ENCODE results near the gene IL27RA. TPM values are rescaled to one million over a fixed set of nuclear protein-coding genes. Genes with fewer than 3 reads are reported as not detected.
"Not testable (repeated sequence)": the region's sequence is repeated elsewhere in the genome, so short reads cannot be mapped to it uniquely, and the experiment has no call there.

IL27RA gene
- total RNA-seq, 1 experiment from 2014 or later = 18.3 TPM

DNA sequence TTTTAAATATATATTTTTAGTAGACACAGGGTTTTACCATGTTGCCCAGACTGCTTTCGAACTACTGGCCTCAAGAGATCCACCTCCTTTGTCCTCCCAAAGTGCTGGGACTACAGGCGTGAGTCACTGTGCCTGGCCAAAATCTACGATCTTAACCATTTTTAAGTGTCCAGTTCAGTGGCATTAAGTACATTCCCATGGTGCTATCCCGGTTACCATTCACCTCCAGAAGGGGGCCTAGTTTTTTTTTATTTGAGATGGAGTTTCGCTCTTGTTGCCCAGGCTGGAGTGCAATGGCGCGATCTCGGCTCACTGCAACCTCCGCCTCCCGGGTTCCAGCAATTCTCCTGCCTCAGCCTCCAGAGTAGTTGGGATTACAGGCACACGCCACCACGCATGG, 3.6 kb downstream of the IL27RA start:
- intact Hi-C loops (cut with micrococcal nuclease); H3K9me2 ChIP-seq (ENCODE audit: insufficient read depth); H3K4me3 ChIP-seq (replicated peaks in 1 of 2; ENCODE audit: low read depth in 1 of 2, low read length in 2 of 2); H3K9ac ChIP-seq (ENCODE audit: low read length); H3K4me2 ChIP-seq (ENCODE audit: low read length); H3K27ac ChIP-seq (ENCODE audit: low read depth, low read length); DNase-seq (ENCODE audit: low read depth, low spot score); BruUV-seq (replicated peaks); H3K79me2 ChIP-seq (ENCODE audit: insufficient read depth, low read length); H4K20me1 ChIP-seq (ENCODE audit: insufficient read depth); H3K9me3 ChIP-seq (ENCODE audit: control insufficient read depth in 1 of 2, insufficient read depth in 1 of 2, low read depth in 1 of 2, low read length in 2 of 2); RAD21 ChIA-PET (ENCODE audit: low non-redundant PET in 1 of 2, low total read pairs in 2 of 2, uncharacterized antibody in 2 of 2, unreplicated experiment in 2 of 2); H2AFZ ChIP-seq (ENCODE audit: low read depth, low read length, poor library complexity, severe bottlenecking); POLR2A ChIA-PET; H3K36me3 ChIP-seq (ENCODE audit: control insufficient read depth in 1 of 2, insufficient read depth in 2 of 2, low read length in 2 of 2); H3K27me3 ChIP-seq (ENCODE audit: insufficient read depth, low read length); ATAC-seq: not testable (repeated sequence)
- CTCF ChIA-PET = interaction anchor here (1.1 to 1.7 kb wide), 2 partner anchors 13 to 37 kb away, joined by 3 to 5 read pairs; partner anchors contain the start of gene MISP3
- peaks cover 3 to 15% of the 10 kb centered on the region in 2 experiments for H3K4me1 ChIP-seq (ENCODE audit: control insufficient read depth in 1 of 2, insufficient read depth in 2 of 2, low read length in 2 of 2)
- TF ChIP-seq, protein P1, sequence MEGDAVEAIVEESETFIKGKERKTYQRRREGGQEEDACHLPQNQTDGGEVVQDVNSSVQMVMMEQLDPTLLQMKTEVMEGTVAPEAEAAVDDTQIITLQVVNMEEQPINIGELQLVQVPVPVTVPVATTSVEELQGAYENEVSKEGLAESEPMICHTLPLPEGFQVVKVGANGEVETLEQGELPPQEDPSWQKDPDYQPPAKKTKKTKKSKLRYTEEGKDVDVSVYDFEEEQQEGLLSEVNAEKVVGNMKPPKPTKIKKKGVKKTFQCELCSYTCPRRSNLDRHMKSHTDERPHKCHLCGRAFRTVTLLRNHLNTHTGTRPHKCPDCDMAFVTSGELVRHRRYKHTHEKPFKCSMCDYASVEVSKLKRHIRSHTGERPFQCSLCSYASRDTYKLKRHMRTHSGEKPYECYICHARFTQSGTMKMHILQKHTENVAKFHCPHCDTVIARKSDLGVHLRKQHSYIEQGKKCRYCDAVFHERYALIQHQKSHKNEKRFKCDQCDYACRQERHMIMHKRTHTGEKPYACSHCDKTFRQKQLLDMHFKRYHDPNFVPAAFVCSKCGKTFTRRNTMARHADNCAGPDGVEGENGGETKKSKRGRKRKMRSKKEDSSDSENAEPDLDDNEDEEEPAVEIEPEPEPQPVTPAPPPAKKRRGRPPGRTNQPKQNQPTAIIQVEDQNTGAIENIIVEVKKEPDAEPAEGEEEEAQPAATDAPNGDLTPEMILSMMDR (IDR thresholded peaks at IDR 0.05 in 2 of 3, conservative IDR thresholded peaks at IDR 0.05 in 1 of 3; ENCODE audit: borderline replicate concordance in 1 of 3, insufficient read depth in 1 of 3, low read depth in 2 of 3, low read length in 2 of 3) = peak in 2 of 3 experiments; percentile 18 to 30; a peak in 3 of 6 replicates
- peak; percentile 2; the same call in 1 of the 2 replicates for TF ChIP-seq RAD21 (IDR thresholded peaks at IDR 0.05; ENCODE audit: low read depth)

DNA sequence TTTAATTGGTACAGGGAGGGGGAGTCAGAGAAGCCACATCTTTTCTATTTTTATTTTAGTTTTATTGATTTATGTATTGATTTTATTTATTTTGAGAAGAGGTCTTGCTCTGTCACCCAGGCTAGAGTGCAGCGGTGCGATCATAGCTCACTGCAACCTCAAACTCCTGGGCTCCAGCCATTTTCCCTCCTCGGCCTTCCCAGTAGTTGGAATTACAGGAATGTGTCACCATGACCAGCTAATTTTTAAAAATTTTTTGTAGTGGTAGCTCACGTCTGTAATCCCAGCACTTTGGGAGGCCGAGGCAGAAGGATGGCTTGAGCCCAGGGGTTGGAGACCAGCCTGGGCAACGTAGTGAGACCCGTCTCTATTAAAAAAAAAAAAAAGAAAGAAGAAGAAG, 4.1 kb downstream of the IL27RA start:
- Histone ChIP-seq H3K9ac (ENCODE audit: low read length) (no peak overlapping the region), H4K20me1 (ENCODE audit: insufficient read depth) (no peaks in the 10 kb centered on the region), H3K9me2 (ENCODE audit: insufficient read depth) (no peaks in the 10 kb centered on the region), H3K4me2 (ENCODE audit: low read length) (no peak overlapping the region), H3K27ac (ENCODE audit: low read depth, low read length) (no peak overlapping the region), H3K4me3 (replicated peaks in 1 of 2; ENCODE audit: low read depth in 1 of 2, low read length in 2 of 2) (no peak overlapping the region), H3K9me3 (ENCODE audit: control insufficient read depth in 1 of 2, insufficient read depth in 1 of 2, low read depth in 1 of 2, low read length in 2 of 2) (no peaks in the 10 kb centered on the region), H3K79me2 (ENCODE audit: insufficient read depth, low read length) (no peaks in the 10 kb centered on the region), H3K27me3 (ENCODE audit: insufficient read depth, low read length) (no peaks in the 10 kb centered on the region), H3K4me1 (ENCODE audit: control insufficient read depth in 1 of 2, insufficient read depth in 2 of 2, low read length in 2 of 2) (peaks cover 3 to 15% of the 10 kb centered on the region in 2 experiments), H3K36me3 (ENCODE audit: control insufficient read depth in 1 of 2, insufficient read depth in 2 of 2, low read length in 2 of 2) (no peaks in the 10 kb centered on the region), H2AFZ (ENCODE audit: low read depth, low read length, poor library complexity, severe bottlenecking) (no peak overlapping the region)
- POLR2A ChIA-PET = no interaction called here
- RAD21 ChIA-PET (ENCODE audit: low non-redundant PET in 1 of 2, low total read pairs in 2 of 2, uncharacterized antibody in 2 of 2, unreplicated experiment in 2 of 2) = no interaction called here
- CTCF ChIA-PET = interaction anchor here (1.1 to 1.7 kb wide), 2 partner anchors 12 to 37 kb away, joined by 3 to 5 read pairs; partner anchors contain the start of gene MISP3
- no TSS peak for BruUV-seq (replicated peaks)
- intact Hi-C loops (cut with micrococcal nuclease) = no loop called here
- no peak for DNase-seq (ENCODE audit: low read depth, low spot score)
- no peak for TF ChIP-seq POLR2A (IDR thresholded peaks at IDR 0.05; ENCODE audit: borderline replicate concordance, extremely low read depth, insufficient read depth, insufficient read length)
- no peak for TF ChIP-seq TCF7L2 (IDR thresholded peaks at IDR 0.05; ENCODE audit: borderline replicate concordance, extremely low read depth, insufficient read depth, insufficient read length)
- TF ChIP-seq ZNF274 (IDR thresholded peaks at IDR 0.05; ENCODE audit: low read depth, low read length) = no peak
- TF ChIP-seq, protein P2, sequence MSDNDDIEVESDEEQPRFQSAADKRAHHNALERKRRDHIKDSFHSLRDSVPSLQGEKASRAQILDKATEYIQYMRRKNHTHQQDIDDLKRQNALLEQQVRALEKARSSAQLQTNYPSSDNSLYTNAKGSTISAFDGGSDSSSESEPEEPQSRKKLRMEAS (IDR thresholded peaks at IDR 0.05) = no peak
- no peak for TF ChIP-seq EZH2 (IDR thresholded peaks at IDR 0.05)
- TF ChIP-seq SIN3A (IDR thresholded peaks at IDR 0.05; ENCODE audit: low read depth) = no peak
- TF ChIP-seq, protein P3, sequence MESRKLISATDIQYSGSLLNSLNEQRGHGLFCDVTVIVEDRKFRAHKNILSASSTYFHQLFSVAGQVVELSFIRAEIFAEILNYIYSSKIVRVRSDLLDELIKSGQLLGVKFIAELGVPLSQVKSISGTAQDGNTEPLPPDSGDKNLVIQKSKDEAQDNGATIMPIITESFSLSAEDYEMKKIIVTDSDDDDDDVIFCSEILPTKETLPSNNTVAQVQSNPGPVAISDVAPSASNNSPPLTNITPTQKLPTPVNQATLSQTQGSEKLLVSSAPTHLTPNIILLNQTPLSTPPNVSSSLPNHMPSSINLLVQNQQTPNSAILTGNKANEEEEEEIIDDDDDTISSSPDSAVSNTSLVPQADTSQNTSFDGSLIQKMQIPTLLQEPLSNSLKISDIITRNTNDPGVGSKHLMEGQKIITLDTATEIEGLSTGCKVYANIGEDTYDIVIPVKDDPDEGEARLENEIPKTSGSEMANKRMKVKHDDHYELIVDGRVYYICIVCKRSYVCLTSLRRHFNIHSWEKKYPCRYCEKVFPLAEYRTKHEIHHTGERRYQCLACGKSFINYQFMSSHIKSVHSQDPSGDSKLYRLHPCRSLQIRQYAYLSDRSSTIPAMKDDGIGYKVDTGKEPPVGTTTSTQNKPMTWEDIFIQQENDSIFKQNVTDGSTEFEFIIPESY (IDR thresholded peaks at IDR 0.05; ENCODE audit: extremely low read depth, insufficient replicate concordance, low read length) = no peak
- TF ChIP-seq YY1 (IDR thresholded peaks at IDR 0.05; ENCODE audit: extremely low read depth, insufficient replicate concordance, low read depth, low read length) = no peak
- no peak for TF ChIP-seq FOSL1 (IDR thresholded peaks at IDR 0.05; ENCODE audit: low read depth)
- TF ChIP-seq CEBPB (IDR thresholded peaks at IDR 0.05; ENCODE audit: low read depth) = no peak
- TF ChIP-seq RAD21 (IDR thresholded peaks at IDR 0.05; ENCODE audit: low read depth) = no peak
- TF ChIP-seq SP1 (IDR thresholded peaks at IDR 0.05; ENCODE audit: low read depth) = no peak
- no peak for ATAC-seq

Measured in HCT116 (cell line).